ENCODE results near the gene NEUROG1. TPM values are rescaled to one million over a fixed set of nuclear protein-coding genes. Genes with fewer than 3 reads are reported as not detected.

NEUROG1 gene
- total RNA-seq, 1 donor from 2014 or later, result not detected

- H3K9me3 Mint-ChIP-seq (ENCODE audit: unreplicated experiment), result no peaks in the 10 kb centered on the region
- no peaks in the 10 kb centered on the region for H3K36me3 Mint-ChIP-seq (ENCODE audit: low read depth, unreplicated experiment)
- H3K27ac Mint-ChIP-seq (ENCODE audit: unreplicated experiment), result no peak overlapping the region
- no peak for DNase-seq (ENCODE audit: low spot score)
- TF ChIP-seq CTCF (IDR thresholded peaks at IDR 0.05; ENCODE audit: unreplicated experiment), result no peak
- peaks cover 38% of the 10 kb centered on the region for H3K27me3 Mint-ChIP-seq (ENCODE audit: unreplicated experiment)
- peaks cover 14% of the 10 kb centered on the region for H3K4me1 Mint-ChIP-seq (ENCODE audit: unreplicated experiment)
- H3K4me3 Mint-ChIP-seq (ENCODE audit: unreplicated experiment), result no peak overlapping the region
These were observed 3.8 kb upstream of the NEUROG1 start for GRCh38 chr5:135539430-135540005.

- no peak overlapping the region for H3K4me3 Mint-ChIP-seq (ENCODE audit: unreplicated experiment)
- no peak for TF ChIP-seq CTCF (IDR thresholded peaks at IDR 0.05; ENCODE audit: unreplicated experiment)
These were observed 2.5 kb upstream of the NEUROG1 start for GRCh38 chr5:135538261-135538660.

GRCh38 chr5:135537745-135538144 lies 2.0 kb upstream of the NEUROG1 start:
- DNase-seq (ENCODE audit: low spot score), result no peak
- H3K4me3 Mint-ChIP-seq (ENCODE audit: unreplicated experiment), result no peak overlapping the region
- no peak overlapping the region for H3K27ac Mint-ChIP-seq (ENCODE audit: unreplicated experiment)
- H3K9me3 Mint-ChIP-seq (ENCODE audit: unreplicated experiment), result no peaks in the 10 kb centered on the region
- TF ChIP-seq CTCF (IDR thresholded peaks at IDR 0.05; ENCODE audit: unreplicated experiment), result no peak
- H3K4me1 Mint-ChIP-seq (ENCODE audit: unreplicated experiment), result peaks cover 11% of the 10 kb centered on the region
- no peaks in the 10 kb centered on the region for H3K36me3 Mint-ChIP-seq (ENCODE audit: low read depth, unreplicated experiment)
- H3K27me3 Mint-ChIP-seq (ENCODE audit: unreplicated experiment), result peaks cover 38% of the 10 kb centered on the region

More at GRCh38 chr5:135538261-135538660, 2.5 kb upstream of the NEUROG1 start:
- Mint-ChIP-seq H3K27me3 (ENCODE audit: unreplicated experiment) (peaks cover 42% of the 10 kb centered on the region), H3K4me1 (ENCODE audit: unreplicated experiment) (peaks cover 15% of the 10 kb centered on the region), H3K27ac (ENCODE audit: unreplicated experiment) (no peak overlapping the region), H3K9me3 (ENCODE audit: unreplicated experiment) (no peaks in the 10 kb centered on the region), H3K36me3 (ENCODE audit: low read depth, unreplicated experiment) (no peaks in the 10 kb centered on the region)
- no peak for DNase-seq (ENCODE audit: low spot score)

- no peak overlapping the region for H3K27ac Mint-ChIP-seq (ENCODE audit: unreplicated experiment)
- peaks cover 41% of the 10 kb centered on the region for H3K27me3 Mint-ChIP-seq (ENCODE audit: unreplicated experiment)
- peaks cover 11% of the 10 kb centered on the region for H3K4me1 Mint-ChIP-seq (ENCODE audit: unreplicated experiment)
- H3K9me3 Mint-ChIP-seq (ENCODE audit: unreplicated experiment), result no peaks in the 10 kb centered on the region
- TF ChIP-seq CTCF (IDR thresholded peaks at IDR 0.05; ENCODE audit: unreplicated experiment), result no peak
- no peak overlapping the region for H3K4me3 Mint-ChIP-seq (ENCODE audit: unreplicated experiment)
- no peaks in the 10 kb centered on the region for H3K36me3 Mint-ChIP-seq (ENCODE audit: low read depth, unreplicated experiment)
- DNase-seq (ENCODE audit: low spot score), result no peak
These were observed 1.5 kb upstream of the NEUROG1 start for GRCh38 chr5:135537271-135537670.

- DNase-seq (ENCODE audit: low spot score), result no peak
- Mint-ChIP-seq H3K36me3 (ENCODE audit: low read depth, unreplicated experiment) (no peaks in the 10 kb centered on the region), H3K27ac (ENCODE audit: unreplicated experiment) (no peak overlapping the region), H3K4me3 (ENCODE audit: unreplicated experiment) (no peak overlapping the region), H3K9me3 (ENCODE audit: unreplicated experiment) (no peaks in the 10 kb centered on the region), H3K27me3 (ENCODE audit: unreplicated experiment) (peaks cover 41% of the 10 kb centered on the region), H3K4me1 (ENCODE audit: unreplicated experiment) (peaks cover 11% of the 10 kb centered on the region)
- TF ChIP-seq CTCF (IDR thresholded peaks at IDR 0.05; ENCODE audit: unreplicated experiment), result peak; percentile 2
These were observed 344 bp downstream of the NEUROG1 start for GRCh38 chr5:135535420-135535819.
